Psoas muscle (tissue), 8 donors: ENCODE data around the gene EVL. TPM values are rescaled to one million over a fixed set of nuclear protein-coding genes. Genes with fewer than 3 reads are reported as not detected.

ENCODE experiments used
- ATAC-seq, 4 donors: fragments of 200-7000 bp; cut with Tn5 transposase; one replicate each; pipeline ENCODE4 v1.9.1; 2020; ENCODE audit warnings: moderate library complexity in 3 of 4, mild to moderate bottlenecking in 2 of 4
- DNase-seq, 2 donors: peaks; one replicate each; pipeline ENCODE4 v3.0.0-alpha.2; 2020
- H3K27ac ChIP-seq: fragments of 200-600 bp; one replicate; pipeline ENCODE4 v1.8.0; 2022
- H3K27me3 ChIP-seq, 3 donors: fragments of 200-600 bp in 1 of 3; one replicate each; pipeline versions ENCODE4 v1.6.1 to v1.8.0; 2013 to 2022; ENCODE audit warnings: low read length in 2 of 3, mild to moderate bottlenecking in 2 of 3, moderate library complexity in 1 of 3; ENCODE audit not compliant: insufficient read depth in 3 of 3
- H3K36me3 ChIP-seq, 2 donors: fragments of 200-600 bp in 1 of 2; one replicate each; pipeline versions ENCODE4 v1.6.1 to v1.8.0; 2013 to 2022; ENCODE audit warnings: low read depth in 1 of 2, mild to moderate bottlenecking in 1 of 2, moderate library complexity in 1 of 2; ENCODE audit not compliant: insufficient read depth in 1 of 2
- H3K4me1 ChIP-seq: fragments of 200-600 bp; one replicate; pipeline ENCODE4 v1.8.0; 2022
- H3K4me3 ChIP-seq: fragments of 200-600 bp; one replicate; pipeline ENCODE4 v1.8.0; 2022; ENCODE audit warnings: mild to moderate bottlenecking
- H3K9me3 ChIP-seq: fragments of 200-600 bp; one replicate; pipeline ENCODE4 v1.8.0; 2022
- WGBS, 3 donors: extraction: QIAGEN DNeasy Blood & Tissue Kit; methylation state at CpG; one replicate each; pipeline versions ENCODE4 v1.1.6 to v1.1.7; 2013; 5-methylcytosine and 5-hydroxymethylcytosine counted together
- intact Hi-C, 2 donors: fragments of 100-400 bp; cut with DNase I; formaldehyde crosslinking; loops; one replicate each; pipeline versions ENCODE4 v1.11.0 to v1.14.2; 2022
- polyA plus RNA-seq, 3 donors: library from polyadenylated mRNA; stranded (reverse); fragments of 200-250 nt; gene quantifications; one replicate each; pipeline ENCODE4 v1.2.3, GENCODE V29; 2013
- total RNA-seq, 4 donors: library from RNA; stranded (reverse); fragmentation: NEBNext Ultra II Directional in 2 of 4; extraction: Animal tissue kit (Norgen Biotek cat#: 25700) in 2 of 4; gene quantifications; one replicate each; pipeline versions ENCODE4 v1.2.1 to v1.2.4, GENCODE V29; 2021 to 2023
- TF ChIP-seq, protein P1 (sequence below): fragments of 200-600 bp; IDR thresholded peaks from one replicate; pipeline ENCODE4 v1.8.0; 2022; ENCODE audit warnings: antibody characterized with exemption
- donor health status: healthy with polysubstance abuse.
- donor health status: DM: no; HTN: no; CAD: no; lungs with moderate emphysema.
- donor health status: Bipolar disorder and iron deficiency.
- donor health status: healthy.
- donor health status: DM: yes; HTN: yes; CAD: no.
- donor health status: DM: no; HTN: no; CAD: no.
- donor health status: DM: no; HTN: no; CAD: no.
- donor health status: DM: yes; HTN: yes; CAD: no.

Gene EVL
- total and polyA plus RNA-seq, 7 donors, result 9.6 to 30.4 (median 17.1) TPM

GRCh38 chr14:100080206-100080605 is 15.0 kb downstream of the EVL start:
- TF ChIP-seq, protein P1, sequence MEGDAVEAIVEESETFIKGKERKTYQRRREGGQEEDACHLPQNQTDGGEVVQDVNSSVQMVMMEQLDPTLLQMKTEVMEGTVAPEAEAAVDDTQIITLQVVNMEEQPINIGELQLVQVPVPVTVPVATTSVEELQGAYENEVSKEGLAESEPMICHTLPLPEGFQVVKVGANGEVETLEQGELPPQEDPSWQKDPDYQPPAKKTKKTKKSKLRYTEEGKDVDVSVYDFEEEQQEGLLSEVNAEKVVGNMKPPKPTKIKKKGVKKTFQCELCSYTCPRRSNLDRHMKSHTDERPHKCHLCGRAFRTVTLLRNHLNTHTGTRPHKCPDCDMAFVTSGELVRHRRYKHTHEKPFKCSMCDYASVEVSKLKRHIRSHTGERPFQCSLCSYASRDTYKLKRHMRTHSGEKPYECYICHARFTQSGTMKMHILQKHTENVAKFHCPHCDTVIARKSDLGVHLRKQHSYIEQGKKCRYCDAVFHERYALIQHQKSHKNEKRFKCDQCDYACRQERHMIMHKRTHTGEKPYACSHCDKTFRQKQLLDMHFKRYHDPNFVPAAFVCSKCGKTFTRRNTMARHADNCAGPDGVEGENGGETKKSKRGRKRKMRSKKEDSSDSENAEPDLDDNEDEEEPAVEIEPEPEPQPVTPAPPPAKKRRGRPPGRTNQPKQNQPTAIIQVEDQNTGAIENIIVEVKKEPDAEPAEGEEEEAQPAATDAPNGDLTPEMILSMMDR, result no peak
- DNase-seq, result no peak
- Histone ChIP-seq H3K9me3 (no peaks in the 10 kb centered on the region), H3K36me3 (peaks cover 0 to 9% of the 10 kb centered on the region in 2 donors), H3K27ac (no peak overlapping the region), H3K4me3 (no peak overlapping the region), H3K27me3 (no peaks in the 10 kb centered on the region), H3K4me1 (no peaks in the 10 kb centered on the region)
- no peak for ATAC-seq
- intact Hi-C loops, result no loop called here
- WGBS, 3 donors, result 79 to 96% (median 85%) methylated on average over 5 of the region's 5 CpGs

DNA sequence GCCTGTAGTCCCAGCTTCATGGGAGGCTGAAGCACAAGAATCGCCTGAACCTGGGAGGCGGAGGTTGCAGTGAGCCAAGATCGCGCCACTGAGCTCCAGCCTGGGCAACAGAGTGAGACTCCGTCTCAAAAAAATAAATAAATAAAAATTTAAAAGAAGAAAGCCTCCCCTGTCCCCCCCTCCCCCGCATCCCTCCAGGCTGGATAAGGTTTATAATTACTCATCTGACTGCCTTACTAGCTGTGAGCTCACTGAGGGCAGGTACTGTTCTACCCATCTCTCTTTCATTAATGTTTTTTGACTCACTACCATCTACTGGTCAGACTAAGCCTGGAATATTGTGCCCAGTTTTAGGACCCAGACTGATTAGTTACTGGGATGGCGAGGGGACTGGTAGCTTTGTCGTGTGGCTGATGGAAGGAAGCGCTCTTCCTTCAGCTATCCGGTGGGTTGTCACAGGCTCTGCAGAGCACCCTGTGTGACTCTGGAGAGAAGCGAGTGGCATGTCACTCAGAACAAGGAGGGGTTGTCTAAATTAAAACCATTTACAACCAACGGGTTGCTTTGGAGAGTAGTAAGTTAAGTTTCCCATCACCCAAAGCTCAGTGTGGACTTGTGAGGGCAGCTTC is 16.9 kb downstream of the EVL start:
- Histone ChIP-seq H3K27ac (no peak overlapping the region), H3K36me3 (peaks cover 0 to 19% of the 10 kb centered on the region in 2 donors), H3K4me3 (no peak overlapping the region), H3K27me3 (no peaks in the 10 kb centered on the region), H3K4me1 (no peaks in the 10 kb centered on the region), H3K9me3 (no peaks in the 10 kb centered on the region)
- intact Hi-C loops, result no loop called here
- WGBS, 3 donors, result 93 to 95% (median 94%) methylated on average over 12 of the region's 12 CpGs
- TF ChIP-seq, protein P1, result no peak
- no peak for ATAC-seq
- DNase-seq, result no peak

GRCh38 chr14:100082723-100083122 is 17.5 kb downstream of the EVL start:
- no peak for DNase-seq
- no peaks in the 10 kb centered on the region for H3K27me3 ChIP-seq
- TF ChIP-seq, protein P1, result no peak
- no peak for ATAC-seq
- H3K4me1 ChIP-seq, result no peaks in the 10 kb centered on the region
- H3K36me3 ChIP-seq, result peaks cover 0 to 19% of the 10 kb centered on the region in 2 donors
- no peaks in the 10 kb centered on the region for H3K9me3 ChIP-seq
- H3K4me3 ChIP-seq, result no peak overlapping the region
- H3K27ac ChIP-seq, result no peak overlapping the region
- WGBS, 3 donors, result 87 to 98% (median 96%) methylated on average over 3 of the region's 3 CpGs
- intact Hi-C loops, result no loop called here

GRCh38 chr14:100083706-100084105 is 18.5 kb downstream of the EVL start:
- DNase-seq, result no peak
- Histone ChIP-seq H3K4me1 (no peaks in the 10 kb centered on the region), H3K27ac (no peak overlapping the region), H3K4me3 (no peak overlapping the region), H3K36me3 (peaks cover 0 to 27% of the 10 kb centered on the region in 2 donors), H3K27me3 (no peaks in the 10 kb centered on the region), H3K9me3 (no peaks in the 10 kb centered on the region)
- WGBS, 3 donors, result 74 to 82% (median 79%) methylated on average over 2 of the region's 2 CpGs
- TF ChIP-seq, protein P1, result no peak
- intact Hi-C loops, result no loop called here
- no peak for ATAC-seq

- TF ChIP-seq, protein P1, result no peak
- Histone ChIP-seq H3K9me3 (no peaks in the 10 kb centered on the region), H3K27me3 (no peaks in the 10 kb centered on the region), H3K4me1 (no peaks in the 10 kb centered on the region), H3K36me3 (peaks cover 0 to 27% of the 10 kb centered on the region in 2 donors), H3K4me3 (no peak overlapping the region), H3K27ac (no peak overlapping the region)
- WGBS, 3 donors, result 84 to 89% (median 85%) methylated on average over 10 of the region's 10 CpGs
- DNase-seq (no peak), ATAC-seq (no peak)
- intact Hi-C loops, result no loop called here
Measured at GRCh38 chr14:100084591-100084990, 19.4 kb downstream of the EVL start.
